ENCODE results near the gene PTPN3.
A peak's percentile ranks its signal among the peaks of the same experiment; 100 is the strongest.

PTPN3 gene

DNA sequence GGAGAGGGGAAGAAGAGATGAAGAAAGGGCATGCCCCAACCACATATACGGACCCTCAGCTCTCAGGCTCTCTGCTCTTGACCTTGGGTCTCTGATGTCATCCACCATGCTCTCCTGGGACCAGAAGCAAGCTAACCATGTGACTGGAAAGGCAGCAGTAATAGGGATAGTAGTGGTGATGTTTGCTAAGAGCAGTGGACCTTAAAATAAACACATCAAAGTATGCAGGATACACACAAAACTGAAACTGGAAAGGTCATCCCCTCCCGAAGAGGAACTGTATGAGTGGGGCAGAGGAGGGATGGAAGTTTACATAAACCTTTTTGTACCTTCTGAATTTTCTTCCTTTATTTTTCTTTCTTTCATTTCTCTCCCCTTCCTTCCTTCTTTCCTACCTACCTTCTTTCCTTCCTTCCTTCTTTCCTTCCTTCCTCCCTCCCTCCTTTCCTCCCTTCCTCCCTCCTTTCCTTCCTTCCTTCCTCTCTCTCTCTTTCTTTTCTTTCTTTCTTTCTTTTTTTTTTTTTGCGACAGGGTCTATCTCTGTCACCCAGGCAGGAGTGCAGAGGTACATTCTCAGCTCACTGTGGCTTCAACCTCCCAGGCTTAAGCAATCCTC, 8.1 kb upstream of the PTPN3 start:
- no peaks in the 10 kb centered on the region for H3K9me3 ChIP-seq (ENCODE audit: control insufficient read depth, insufficient read depth, low read length)
- no CpG with 5 or more reads among the region's 3 CpGs for WGBS (ENCODE audit: insufficient coverage, insufficient read length)
- no peak overlapping the region for H3K27ac ChIP-seq (ENCODE audit: low read length)
- no peak for DNase-seq (ENCODE audit: low read depth, low spot score)
- H3K4me1 ChIP-seq (ENCODE audit: control insufficient read depth, insufficient read depth, low read length) = no peaks in the 10 kb centered on the region
- H3K27me3 ChIP-seq (ENCODE audit: control insufficient read depth, insufficient read depth, low read length) = no peaks in the 10 kb centered on the region
- no peak overlapping the region for H3K4me3 ChIP-seq (ENCODE audit: low read length)
- H3K36me3 ChIP-seq (ENCODE audit: control insufficient read depth, insufficient read depth, low read length) = no peaks in the 10 kb centered on the region

DNA sequence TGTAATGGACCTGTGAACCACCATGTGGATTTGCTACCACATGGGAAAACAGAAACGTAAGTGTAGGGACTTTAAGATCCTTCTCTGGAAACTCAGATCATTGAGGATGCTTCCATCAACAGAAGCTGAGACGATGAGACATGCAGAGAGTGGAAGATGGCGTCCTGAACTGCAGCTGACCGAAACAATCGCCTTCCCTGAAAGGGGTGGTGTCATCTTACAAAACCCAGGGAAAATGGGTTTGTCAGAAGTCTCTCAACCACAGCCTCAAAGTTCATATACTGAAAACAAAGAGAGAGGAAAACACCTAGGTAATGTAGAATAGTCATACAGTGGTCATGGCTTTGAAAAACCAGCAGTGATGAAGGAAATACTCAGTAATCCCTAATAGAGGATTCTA, 6.6 kb upstream of the PTPN3 start:
- no peak for DNase-seq (ENCODE audit: low read depth, low spot score)
- H3K27me3 ChIP-seq (ENCODE audit: control insufficient read depth, insufficient read depth, low read length) = peaks cover 4% of the 10 kb centered on the region; the same call in 1 of the 2 replicates
- H3K9me3 ChIP-seq (ENCODE audit: control insufficient read depth, insufficient read depth, low read length) = no peaks in the 10 kb centered on the region

DNA sequence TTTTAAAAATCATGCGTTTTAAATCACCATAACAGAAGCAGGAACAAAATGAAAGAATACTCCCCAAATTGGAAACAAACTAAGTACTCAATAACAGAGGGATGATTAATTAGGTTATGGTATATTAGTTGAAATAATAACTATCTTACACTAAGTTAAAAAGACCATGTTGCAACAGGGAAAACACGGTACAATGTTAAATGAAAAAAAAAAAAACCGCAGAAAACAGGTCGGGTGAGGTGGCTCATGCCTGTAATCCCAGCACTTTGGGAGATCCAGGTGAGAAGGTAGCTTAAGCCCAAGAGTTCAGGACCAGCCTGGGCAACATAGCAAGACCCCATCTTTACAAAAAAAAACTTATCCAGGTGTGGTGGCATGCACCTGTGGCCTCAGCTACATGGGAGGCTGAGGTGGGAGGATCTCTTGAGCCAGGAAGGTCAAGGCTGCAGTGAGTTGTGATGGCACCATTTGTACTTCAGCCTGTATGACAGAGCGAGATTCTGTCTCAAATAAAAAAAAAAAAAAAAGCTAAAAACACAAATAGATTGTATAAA, 2.4 kb upstream of the PTPN3 start:
- no peaks in the 10 kb centered on the region; the same call in 1 of the 2 replicates for H3K4me1 ChIP-seq (ENCODE audit: control insufficient read depth, insufficient read depth, low read length)
- no peak overlapping the region for H3K4me3 ChIP-seq (ENCODE audit: low read length)
- no peak for DNase-seq (ENCODE audit: low read depth, low spot score)
- no CpG with 5 or more reads among the region's 5 CpGs for WGBS (ENCODE audit: insufficient coverage, insufficient read length)
- H3K9me3 ChIP-seq (ENCODE audit: control insufficient read depth, insufficient read depth, low read length) = no peaks in the 10 kb centered on the region
- peaks cover 30% of the 10 kb centered on the region for H3K27me3 ChIP-seq (ENCODE audit: control insufficient read depth, insufficient read depth, low read length)
- H3K36me3 ChIP-seq (ENCODE audit: control insufficient read depth, insufficient read depth, low read length) = no peaks in the 10 kb centered on the region
- no peak overlapping the region for H3K27ac ChIP-seq (ENCODE audit: low read length)

More for the DNA sequence above, 6.6 kb upstream of the PTPN3 start:
- H3K4me3 ChIP-seq (ENCODE audit: low read length) = no peak overlapping the region
- H3K27ac ChIP-seq (ENCODE audit: low read length) = no peak overlapping the region
- no CpG with 5 or more reads among the region's 5 CpGs for WGBS (ENCODE audit: insufficient coverage, insufficient read length)
- H3K36me3 ChIP-seq (ENCODE audit: control insufficient read depth, insufficient read depth, low read length) = no peaks in the 10 kb centered on the region
- no peaks in the 10 kb centered on the region for H3K4me1 ChIP-seq (ENCODE audit: control insufficient read depth, insufficient read depth, low read length)

DNA sequence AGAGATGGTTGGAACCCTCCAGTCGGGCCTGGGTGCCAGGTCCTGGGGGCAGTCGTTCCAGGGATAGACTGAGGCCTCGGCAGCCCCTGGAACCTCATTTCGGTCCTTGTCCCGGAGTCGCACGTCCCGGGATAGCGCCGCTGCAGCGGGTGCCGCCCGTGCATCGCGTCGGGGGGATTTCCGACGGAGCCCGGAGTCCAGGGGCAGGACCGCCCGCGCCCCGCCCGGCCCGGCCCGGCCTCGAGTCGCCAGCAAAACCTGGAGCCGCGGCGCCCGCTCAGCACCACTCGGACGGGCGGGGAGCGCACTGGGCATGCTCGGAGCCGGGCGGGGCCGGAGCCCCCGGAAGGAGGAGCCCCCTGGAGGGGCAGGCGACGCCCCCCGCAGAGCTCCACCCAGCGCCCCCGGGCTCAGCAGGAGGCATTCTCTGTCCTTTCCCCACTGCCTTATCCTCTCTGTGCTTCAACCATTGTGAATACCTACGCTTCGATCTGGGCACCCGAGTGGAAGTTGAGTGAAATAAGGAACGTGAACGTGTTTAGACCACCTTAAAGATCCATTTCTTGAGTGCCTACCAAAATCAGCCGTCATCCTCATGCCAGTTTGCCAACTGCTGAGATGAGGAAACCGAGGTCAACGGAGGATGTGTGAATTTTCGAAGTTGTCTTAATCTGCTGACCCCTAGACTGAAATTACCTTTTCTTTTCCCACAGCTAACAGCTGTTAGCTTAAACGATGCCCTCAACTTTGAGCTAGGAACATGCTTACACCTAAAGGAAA, 1.7 kb upstream of the PTPN3 start:
- H3K27ac ChIP-seq (ENCODE audit: low read length) = no peak overlapping the region
- H3K36me3 ChIP-seq (ENCODE audit: control insufficient read depth, insufficient read depth, low read length) = no peaks in the 10 kb centered on the region
- DNase-seq (ENCODE audit: low read depth, low spot score) = no peak
- no peaks in the 10 kb centered on the region; the same call in 1 of the 2 replicates for H3K4me1 ChIP-seq (ENCODE audit: control insufficient read depth, insufficient read depth, low read length)
- H3K9me3 ChIP-seq (ENCODE audit: control insufficient read depth, insufficient read depth, low read length) = no peaks in the 10 kb centered on the region
- peaks cover 30% of the 10 kb centered on the region for H3K27me3 ChIP-seq (ENCODE audit: control insufficient read depth, insufficient read depth, low read length)
- no CpG with 5 or more reads among the region's 56 CpGs for WGBS (ENCODE audit: insufficient coverage, insufficient read length)
- H3K4me3 ChIP-seq (ENCODE audit: low read length) = peak overlapping the region; percentile 25; the same call in 1 of the 2 replicates

DNA sequence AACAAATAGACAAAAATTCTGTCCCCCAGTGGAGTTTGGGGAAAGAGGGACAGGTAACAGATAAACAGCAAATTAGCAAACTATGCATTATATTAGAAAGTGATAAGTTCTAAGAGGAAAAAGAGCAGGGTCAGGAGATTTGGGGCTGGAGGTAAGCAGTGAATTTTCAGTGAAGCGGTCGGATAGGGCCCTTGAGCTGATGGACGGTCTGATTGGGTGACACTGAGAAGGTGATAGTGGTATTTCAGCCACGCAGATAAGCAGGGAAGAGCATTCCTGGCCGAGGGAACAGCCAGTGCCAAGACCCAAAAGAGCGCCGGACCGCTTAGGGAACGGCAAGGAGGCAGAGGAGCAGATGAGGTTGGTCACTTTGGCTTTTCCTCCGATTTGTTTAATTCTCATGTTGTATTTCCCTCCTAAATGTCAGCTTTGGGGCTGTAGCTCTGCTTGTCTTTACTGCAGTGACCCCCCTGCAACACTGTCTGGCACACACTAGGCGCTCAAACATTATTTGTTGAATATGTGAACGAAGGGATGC, 1.1 kb upstream of the PTPN3 start:
- Histone ChIP-seq H3K36me3 (ENCODE audit: control insufficient read depth, insufficient read depth, low read length) (no peaks in the 10 kb centered on the region), H3K27me3 (ENCODE audit: control insufficient read depth, insufficient read depth, low read length) (peaks cover 30% of the 10 kb centered on the region), H3K4me1 (ENCODE audit: control insufficient read depth, insufficient read depth, low read length) (no peaks in the 10 kb centered on the region; the same call in 1 of the 2 replicates), H3K9me3 (ENCODE audit: control insufficient read depth, insufficient read depth, low read length) (no peaks in the 10 kb centered on the region), H3K4me3 (ENCODE audit: low read length) (peak overlapping the region; percentile 25; the same call in 1 of the 2 replicates), H3K27ac (ENCODE audit: low read length) (no peak overlapping the region)
- no peak for DNase-seq (ENCODE audit: low read depth, low spot score)
- no CpG with 5 or more reads among the region's 12 CpGs for WGBS (ENCODE audit: insufficient coverage, insufficient read length)

DNA sequence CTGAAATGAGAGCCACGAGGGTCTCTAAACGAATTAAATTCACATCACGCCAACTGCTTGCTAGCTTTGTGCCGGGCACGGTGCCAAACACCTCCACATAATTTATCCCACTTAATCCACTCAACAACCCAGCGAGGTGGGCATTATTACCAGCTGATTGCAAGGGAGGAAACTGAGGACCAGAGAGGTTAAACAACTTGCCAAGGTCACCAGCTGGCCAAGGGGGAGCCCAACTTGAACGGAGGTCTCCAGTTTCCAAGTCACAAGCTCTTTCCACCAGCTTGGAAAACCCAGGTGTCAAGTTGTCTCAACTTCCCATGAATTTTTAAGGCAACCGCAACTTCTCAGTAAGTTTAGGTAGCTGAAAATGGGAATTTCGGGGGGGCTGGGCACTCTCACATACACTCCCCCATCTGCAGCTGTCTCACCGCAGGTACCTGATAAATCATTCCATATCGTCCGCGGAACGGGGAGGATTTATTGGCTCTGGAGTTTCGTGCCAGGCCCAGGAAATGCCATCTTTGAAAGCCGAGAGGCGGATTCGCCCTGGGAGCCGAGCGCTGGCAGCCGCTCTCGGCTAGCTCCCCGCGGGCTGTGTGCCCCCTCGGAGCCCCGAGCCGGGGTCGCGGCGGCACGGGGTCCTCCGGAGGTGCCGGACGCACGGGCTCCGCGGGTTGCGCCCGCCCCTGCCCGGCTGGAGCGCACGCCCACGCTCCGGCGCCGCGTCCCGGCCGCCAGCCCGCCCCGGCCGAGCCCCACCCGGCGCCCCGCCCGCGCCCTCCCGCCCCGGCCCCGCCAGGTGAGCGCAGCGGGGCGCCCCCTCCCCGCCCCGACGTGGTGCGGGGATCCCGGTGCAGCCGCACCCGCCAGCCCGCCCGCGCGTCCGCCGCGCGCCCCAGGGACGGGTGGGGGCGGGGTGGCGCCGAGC, 617 bp downstream of the PTPN3 start:
- Histone ChIP-seq H3K27me3 (ENCODE audit: control insufficient read depth, insufficient read depth, low read length) (peaks cover 30% of the 10 kb centered on the region), H3K27ac (ENCODE audit: low read length) (no peak overlapping the region), H3K36me3 (ENCODE audit: control insufficient read depth, insufficient read depth, low read length) (no peaks in the 10 kb centered on the region), H3K4me3 (ENCODE audit: low read length) (peak overlapping the region; percentile 61; the same call in 1 of the 2 replicates), H3K9me3 (ENCODE audit: control insufficient read depth, insufficient read depth, low read length) (no peaks in the 10 kb centered on the region), H3K4me1 (ENCODE audit: control insufficient read depth, insufficient read depth, low read length) (no peaks in the 10 kb centered on the region; the same call in 1 of the 2 replicates)
- no CpG with 5 or more reads among the region's 82 CpGs for WGBS (ENCODE audit: insufficient coverage, insufficient read length)
- no peak for DNase-seq (ENCODE audit: low read depth, low spot score)

DNA sequence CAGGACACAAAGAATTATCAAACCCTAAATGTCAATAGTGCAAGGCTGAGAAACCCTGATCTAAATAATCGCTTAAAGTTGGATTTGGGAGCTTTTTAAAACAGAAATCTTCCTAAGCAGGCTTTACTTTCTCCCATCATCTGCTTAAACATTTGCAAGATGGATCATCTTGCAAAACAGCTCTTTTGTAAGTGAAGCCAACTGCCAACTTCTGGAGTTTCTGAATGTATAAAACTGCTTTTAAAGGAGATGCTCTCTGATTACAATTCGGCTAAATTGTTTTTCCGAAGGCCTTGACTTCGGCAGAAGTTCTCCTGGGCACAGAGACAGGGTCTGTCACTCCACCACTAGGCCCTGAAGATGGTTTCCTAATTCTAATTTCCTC, 1.3 kb downstream of the PTPN3 start:
- WGBS (ENCODE audit: insufficient coverage, insufficient read length) = no CpG with 5 or more reads among the region's 4 CpGs
- no peaks in the 10 kb centered on the region for H3K9me3 ChIP-seq (ENCODE audit: control insufficient read depth, insufficient read depth, low read length)
- H3K4me3 ChIP-seq (ENCODE audit: low read length) = no peak overlapping the region
- no peak overlapping the region for H3K27ac ChIP-seq (ENCODE audit: low read length)
- no peaks in the 10 kb centered on the region for H3K36me3 ChIP-seq (ENCODE audit: control insufficient read depth, insufficient read depth, low read length)
- H3K4me1 ChIP-seq (ENCODE audit: control insufficient read depth, insufficient read depth, low read length) = no peaks in the 10 kb centered on the region; the same call in 1 of the 2 replicates
- DNase-seq (ENCODE audit: low read depth, low spot score) = no peak
- peaks cover 30% of the 10 kb centered on the region for H3K27me3 ChIP-seq (ENCODE audit: control insufficient read depth, insufficient read depth, low read length)

DNA sequence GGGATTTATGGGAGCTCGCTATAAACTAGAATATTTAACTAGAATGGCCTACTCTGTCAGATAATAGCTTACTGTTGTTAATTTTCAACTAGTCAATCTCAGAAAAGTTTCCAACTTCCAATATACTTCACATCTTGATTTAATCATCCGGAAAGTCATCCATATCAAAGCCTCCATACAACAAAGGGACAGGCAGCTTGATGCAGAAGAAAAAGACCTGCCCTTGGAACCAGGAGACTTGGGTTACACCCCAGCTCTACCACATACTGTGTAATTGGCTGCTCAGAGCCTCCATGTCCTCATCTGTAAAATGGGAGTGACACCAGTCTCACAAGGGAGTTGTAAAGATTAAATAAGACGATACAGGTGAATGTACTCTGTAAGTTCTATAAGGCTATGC, 1.9 kb downstream of the PTPN3 start:
- no peak for DNase-seq (ENCODE audit: low read depth, low spot score)
- Histone ChIP-seq H3K9me3 (ENCODE audit: control insufficient read depth, insufficient read depth, low read length) (no peaks in the 10 kb centered on the region), H3K4me3 (ENCODE audit: low read length) (no peak overlapping the region), H3K27ac (ENCODE audit: low read length) (no peak overlapping the region), H3K36me3 (ENCODE audit: control insufficient read depth, insufficient read depth, low read length) (no peaks in the 10 kb centered on the region), H3K27me3 (ENCODE audit: control insufficient read depth, insufficient read depth, low read length) (peaks cover 30% of the 10 kb centered on the region), H3K4me1 (ENCODE audit: control insufficient read depth, insufficient read depth, low read length) (no peaks in the 10 kb centered on the region; the same call in 1 of the 2 replicates)
- no CpG with 5 or more reads among the region's 3 CpGs for WGBS (ENCODE audit: insufficient coverage, insufficient read length)

DNA sequence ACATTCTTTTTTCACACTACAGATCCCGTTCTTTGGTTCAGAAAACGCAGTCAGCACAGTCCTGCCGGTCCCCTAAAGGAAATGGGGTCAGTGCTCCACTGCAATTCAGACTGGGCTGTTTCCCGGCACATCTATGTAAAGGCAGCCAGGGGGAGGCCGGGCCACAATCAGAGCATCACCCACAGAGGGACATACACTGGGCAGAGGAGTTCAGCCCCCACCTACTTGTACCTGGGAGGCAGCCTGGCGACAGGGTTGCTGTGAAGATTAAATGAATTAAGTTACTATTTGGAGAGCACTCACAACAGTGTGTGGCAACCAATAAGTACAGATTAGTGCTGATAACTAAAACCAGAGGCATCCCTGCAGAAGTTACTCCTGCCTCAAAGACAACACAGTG, 4.5 kb downstream of the PTPN3 start:
- whole genome bisulfite sequencing (ENCODE audit: insufficient coverage, insufficient read length) = no CpG with 5 or more reads among the region's 6 CpGs
- no peak overlapping the region for H3K27ac ChIP-seq (ENCODE audit: low read length)
- peaks cover 17% of the 10 kb centered on the region for H3K27me3 ChIP-seq (ENCODE audit: control insufficient read depth, insufficient read depth, low read length)
- no peaks in the 10 kb centered on the region for H3K36me3 ChIP-seq (ENCODE audit: control insufficient read depth, insufficient read depth, low read length)
- no peaks in the 10 kb centered on the region for H3K9me3 ChIP-seq (ENCODE audit: control insufficient read depth, insufficient read depth, low read length)
- no peak overlapping the region for H3K4me3 ChIP-seq (ENCODE audit: low read length)
- H3K4me1 ChIP-seq (ENCODE audit: control insufficient read depth, insufficient read depth, low read length) = no peaks in the 10 kb centered on the region
- DNase-seq (ENCODE audit: low read depth, low spot score) = no peak

DNA sequence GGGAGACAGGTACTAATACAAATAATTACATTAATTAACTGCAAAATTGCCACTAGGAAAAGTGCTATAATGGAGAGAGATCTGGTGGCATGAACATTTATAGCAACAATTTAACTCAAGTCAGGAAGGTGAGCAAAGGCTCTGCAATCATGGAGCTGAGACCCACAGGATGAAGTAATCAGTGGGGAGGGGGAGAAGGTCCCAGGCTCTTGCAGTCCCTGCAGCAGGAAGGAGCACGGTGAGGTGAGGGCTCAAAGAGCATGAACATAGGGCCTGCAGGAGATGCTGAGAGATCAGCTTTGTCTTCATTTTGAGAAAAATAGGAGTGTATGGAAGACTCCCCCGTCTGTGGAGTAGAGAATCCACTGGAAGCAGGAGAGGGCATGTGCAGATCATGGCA, 6.5 kb downstream of the PTPN3 start:
- Histone ChIP-seq H3K4me1 (ENCODE audit: control insufficient read depth, insufficient read depth, low read length) (no peaks in the 10 kb centered on the region), H3K9me3 (ENCODE audit: control insufficient read depth, insufficient read depth, low read length) (no peaks in the 10 kb centered on the region), H3K27ac (ENCODE audit: low read length) (no peak overlapping the region), H3K27me3 (ENCODE audit: control insufficient read depth, insufficient read depth, low read length) (peaks cover 2% of the 10 kb centered on the region; the same call in 1 of the 2 replicates), H3K4me3 (ENCODE audit: low read length) (no peak overlapping the region), H3K36me3 (ENCODE audit: control insufficient read depth, insufficient read depth, low read length) (no peaks in the 10 kb centered on the region)
- no peak for DNase-seq (ENCODE audit: low read depth, low spot score)
- WGBS (ENCODE audit: insufficient coverage, insufficient read length) = no CpG with 5 or more reads among the region's 2 CpGs

All from iPS DF 6.9 (cell line).